GM12801 (cell line): Measurements from ENCODE around the gene TNK2.

Experiments used
- CTCF ChIP-seq: IDR thresholded peaks from one replicate; pipeline ENCODE4 v1.5.1; 2011; ENCODE audit warnings: control low read depth; ENCODE audit not compliant: insufficient read length; ENCODE audit errors: extremely low read depth

The TNK2 gene

DNA sequence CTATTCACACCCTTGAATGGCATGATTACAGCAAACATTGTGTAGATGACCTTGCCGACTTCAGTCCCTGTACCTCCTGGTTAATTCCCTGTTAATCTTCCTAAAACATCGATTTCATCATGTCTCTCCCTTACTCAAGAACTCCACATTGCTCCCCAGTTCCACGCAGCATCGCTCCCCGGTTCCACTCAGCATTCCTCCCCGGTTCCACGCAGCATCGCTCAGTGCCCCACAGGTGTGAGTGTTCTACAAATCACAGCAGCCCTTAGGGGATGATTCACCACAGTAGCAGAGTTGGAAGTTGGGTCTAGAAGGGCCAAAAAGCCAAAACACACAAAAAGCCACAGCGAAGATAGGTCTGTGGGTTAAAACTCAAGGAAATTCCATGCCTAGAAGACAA, 8.6 kb upstream of the TNK2 start:
- TF ChIP-seq CTCF = no peak

DNA sequence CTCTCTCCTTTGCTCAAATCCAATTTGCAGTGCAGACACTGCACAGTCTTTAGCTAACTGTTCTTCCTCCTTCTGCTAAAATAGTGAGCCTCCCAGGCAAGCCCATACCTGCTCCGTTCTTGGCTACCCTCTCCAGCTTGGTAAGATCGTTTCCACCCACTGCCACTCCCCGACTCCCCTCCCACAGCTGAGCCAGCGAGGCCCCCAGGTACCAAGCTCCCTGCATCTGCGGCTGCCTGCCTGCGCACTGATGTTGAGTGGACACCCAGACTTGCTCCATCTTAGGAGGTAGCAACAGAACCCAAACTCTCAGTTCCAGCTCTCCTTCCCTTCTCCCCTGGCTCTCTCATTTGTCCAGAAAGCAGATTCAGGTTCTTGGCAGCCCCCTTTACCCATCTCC, 7.9 kb upstream of the TNK2 start:
- TF ChIP-seq CTCF = no peak

DNA sequence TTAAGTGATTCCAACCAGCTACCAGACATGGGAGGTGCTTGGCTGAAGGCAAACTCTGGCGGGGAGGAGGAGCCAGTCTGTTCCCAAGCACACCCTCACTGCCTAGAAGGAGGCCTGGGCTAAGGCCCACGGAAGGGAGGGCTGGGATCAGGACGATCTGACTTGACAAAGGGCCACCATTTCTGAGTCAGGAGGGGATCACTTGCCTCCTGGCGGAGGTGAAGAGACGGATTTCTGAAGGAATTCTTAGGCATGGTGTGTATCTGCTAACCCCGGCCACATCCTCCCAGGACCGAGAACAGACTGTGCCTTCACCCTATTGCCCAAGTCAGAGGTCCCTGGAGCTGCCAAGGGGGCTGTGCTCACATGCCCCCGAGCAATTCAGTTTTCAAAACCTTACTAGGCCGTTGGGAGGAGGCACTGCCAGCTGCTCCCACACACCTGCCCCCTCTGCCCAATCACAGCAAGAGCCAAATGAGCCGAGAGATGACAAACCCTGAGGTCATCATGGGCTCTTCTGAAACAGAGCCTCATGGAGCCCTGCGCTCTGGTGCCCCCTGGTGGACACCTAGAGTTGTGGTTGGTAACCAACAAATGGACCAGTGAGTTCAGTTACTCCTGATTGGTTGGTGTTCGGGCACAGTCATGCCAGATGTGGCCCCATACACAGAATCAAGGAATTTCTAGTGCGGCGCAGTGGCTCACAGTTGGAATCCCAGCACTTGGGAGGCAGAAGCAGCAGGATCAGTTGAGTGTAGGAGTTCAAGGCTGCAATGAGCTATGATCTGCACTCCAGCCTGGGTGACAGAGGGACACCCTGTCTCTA, 6.5 kb upstream of the TNK2 start:
- TF ChIP-seq CTCF = peak; percentile 23

DNA sequence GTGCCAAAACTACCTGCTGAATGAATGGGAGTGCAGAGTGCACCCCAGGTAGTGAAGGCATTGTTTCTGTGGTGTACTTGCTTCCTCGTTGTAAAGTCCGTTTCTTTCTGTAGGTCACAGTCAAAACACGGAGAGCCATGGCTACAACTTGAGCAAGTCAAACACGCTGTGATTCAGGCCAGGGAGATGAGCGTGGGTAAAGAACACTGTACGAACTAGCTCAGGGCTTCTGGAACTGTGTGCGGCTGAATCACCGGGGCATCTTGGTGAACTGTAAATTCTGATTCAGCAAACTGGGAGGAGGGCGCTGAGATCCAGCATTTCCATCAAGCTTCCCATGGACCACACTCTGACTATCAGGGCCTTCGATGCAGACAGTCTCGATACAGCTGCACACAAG, 5.0 kb upstream of the TNK2 start:
- TF ChIP-seq CTCF = no peak

DNA sequence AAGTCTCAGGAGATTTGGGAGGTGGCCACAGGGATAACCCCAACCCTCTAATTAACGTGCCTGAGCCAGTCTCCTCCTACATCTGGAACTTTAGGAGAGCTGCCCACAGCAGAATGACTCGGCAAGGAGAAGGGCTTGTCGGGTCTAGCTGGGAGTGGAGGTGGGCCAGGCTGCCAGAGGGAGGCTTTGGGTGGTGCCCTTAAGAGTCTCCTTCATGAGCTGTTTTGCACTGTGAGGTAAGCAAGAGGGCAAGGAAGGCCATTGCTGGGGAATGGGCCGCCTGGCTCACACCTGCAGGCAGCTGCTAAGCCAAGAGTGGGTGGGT, 3.6 kb upstream of the TNK2 start:
- TF ChIP-seq CTCF = no peak

GRCh38 chr3:195911041-195911945, 2.9 kb upstream of the TNK2 start:
- TF ChIP-seq CTCF = no peak

GRCh38 chr3:195910499-195910845, 2.1 kb upstream of the TNK2 start:
- no peak for TF ChIP-seq CTCF
